HG03159 (cell line): ENCODE measurements around the gene SECISBP2L.
"Not testable (repeated sequence)": the region's sequence is repeated elsewhere in the genome, so short reads cannot be mapped to it uniquely, and the experiment has no call there.

ENCODE experiments used
- ATAC-seq: cut with Tn5 transposase; IDR thresholded peaks from one replicate; pipeline ENCODE4 v1.9.1; 2021; ENCODE audit warnings: mild to moderate bottlenecking, moderate library complexity; ENCODE audit not compliant: unreplicated experiment

SECISBP2L gene

GRCh38 chr15:49046220-49047102, at the start of gene SECISBP2L:
Gene SECISBP2L (minus strand): TSS chr15:49046446. CDS start chr15:49046299, 147 bp downstream.
- peak; percentile 96 for ATAC-seq

DNA sequence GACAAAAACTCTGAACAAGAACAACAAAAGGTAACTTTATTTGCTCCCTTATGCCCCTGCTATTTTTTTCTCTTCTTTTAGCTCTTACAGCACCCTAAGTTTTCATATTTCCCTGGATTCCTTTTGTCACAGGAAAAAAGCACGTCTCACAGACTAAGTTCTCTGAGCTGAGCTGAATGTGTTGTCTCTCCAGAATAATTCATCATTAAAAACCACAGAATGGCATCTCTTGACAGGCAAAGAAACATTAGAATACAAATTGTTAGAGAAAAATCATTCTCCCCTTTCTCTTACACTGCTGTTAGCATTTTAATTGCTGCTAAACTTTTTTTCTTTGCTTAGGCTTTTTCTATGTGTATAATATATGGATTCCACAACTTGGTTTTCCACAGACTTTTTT, 48.7 kb upstream of the SECISBP2L start:
- ATAC-seq, result no peak

GRCh38 chr15:49093252-49094105, 47.2 kb upstream of the SECISBP2L start:
- no peak for ATAC-seq

- ATAC-seq, result no peak
These were observed 42.8 kb upstream of the SECISBP2L start for GRCh38 chr15:49088996-49089395.

GRCh38 chr15:49085696-49086459, 39.6 kb upstream of the SECISBP2L start:
- ATAC-seq, result no peak

DNA sequence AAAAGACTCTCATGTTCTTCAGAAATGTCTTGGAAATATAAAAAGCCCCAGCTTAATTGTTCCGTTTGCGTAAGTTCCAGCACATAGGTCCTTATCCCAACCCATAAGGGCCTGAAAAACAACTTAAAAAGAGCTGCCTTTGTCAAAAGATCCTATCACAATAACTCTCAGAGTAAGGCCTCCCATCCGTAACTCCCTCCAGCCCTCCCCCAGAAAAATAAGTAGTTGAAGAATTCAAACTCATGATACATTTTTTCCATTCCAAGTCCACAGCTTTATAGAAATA, 38.0 kb upstream of the SECISBP2L start:
- no peak for ATAC-seq

DNA sequence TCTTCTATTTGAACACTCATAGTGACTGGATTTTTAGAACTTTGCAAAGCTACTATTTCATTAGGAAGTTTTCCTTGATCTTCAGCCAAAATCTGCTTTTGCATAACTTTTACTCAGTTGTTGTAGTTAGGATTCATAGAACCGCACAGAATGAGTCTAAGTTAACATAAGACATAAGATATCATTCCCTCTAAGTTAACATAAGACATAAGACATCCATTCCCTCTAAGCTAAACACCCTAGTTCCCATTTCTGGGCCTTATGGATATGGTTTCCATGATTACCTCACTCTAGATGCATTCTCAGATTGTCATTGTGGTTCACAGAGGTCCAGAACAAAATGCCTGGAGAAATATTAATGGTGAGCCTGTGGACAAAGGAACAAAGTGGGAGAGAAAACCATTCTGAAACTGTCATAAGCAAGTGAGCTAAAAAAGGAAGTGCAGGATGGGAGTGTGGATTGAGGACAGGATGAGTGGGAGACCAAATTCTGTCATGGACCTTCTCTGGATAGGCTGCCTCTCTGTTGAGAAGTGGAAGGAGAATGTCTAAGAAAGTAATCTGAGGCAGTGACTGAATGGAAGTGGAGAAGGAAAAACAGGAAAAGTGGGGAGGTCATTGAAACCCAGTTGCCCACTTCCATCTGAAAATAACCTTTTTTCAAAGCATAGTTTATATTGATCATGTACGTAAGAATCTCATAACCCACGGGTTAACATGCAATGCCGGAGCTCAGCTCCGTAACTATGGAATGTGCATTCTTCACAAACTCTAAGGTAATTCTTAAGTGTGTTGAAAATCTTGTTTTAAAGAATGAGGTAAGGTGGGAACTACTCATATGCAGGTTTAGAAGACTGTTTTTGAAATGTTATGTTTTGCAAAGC, 37.4 kb upstream of the SECISBP2L start:
- no peak for ATAC-seq

DNA sequence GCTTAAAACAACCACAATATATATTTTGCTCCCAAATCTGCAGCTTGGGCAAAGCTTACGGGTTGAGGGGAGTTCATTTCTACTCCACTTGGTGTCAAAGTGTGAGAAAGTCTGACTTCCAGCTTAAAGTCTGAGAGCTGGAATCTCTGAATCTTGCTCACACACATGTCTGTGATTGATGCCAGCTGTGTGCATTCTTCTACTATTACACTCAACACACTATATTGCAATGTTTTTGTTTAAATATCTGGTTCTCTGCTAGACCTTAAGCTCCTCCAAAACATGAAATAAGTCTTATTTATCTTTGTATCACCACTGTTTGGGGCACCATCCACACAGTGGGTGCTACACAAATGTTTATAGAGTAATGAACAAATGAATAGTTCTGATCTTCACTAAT, 36.7 kb upstream of the SECISBP2L start:
- no peak for ATAC-seq

- no peak for ATAC-seq
These were observed 33.2 kb upstream of the SECISBP2L start for GRCh38 chr15:49079340-49080039.

GRCh38 chr15:49075881-49076280, 29.6 kb upstream of the SECISBP2L start:
- no peak for ATAC-seq

GRCh38 chr15:49074589-49075287, 28.5 kb upstream of the SECISBP2L start:
- not testable (repeated sequence) for ATAC-seq

- ATAC-seq, result no peak
These were observed 20.1 kb upstream of the SECISBP2L start for GRCh38 chr15:49066372-49066771.

DNA sequence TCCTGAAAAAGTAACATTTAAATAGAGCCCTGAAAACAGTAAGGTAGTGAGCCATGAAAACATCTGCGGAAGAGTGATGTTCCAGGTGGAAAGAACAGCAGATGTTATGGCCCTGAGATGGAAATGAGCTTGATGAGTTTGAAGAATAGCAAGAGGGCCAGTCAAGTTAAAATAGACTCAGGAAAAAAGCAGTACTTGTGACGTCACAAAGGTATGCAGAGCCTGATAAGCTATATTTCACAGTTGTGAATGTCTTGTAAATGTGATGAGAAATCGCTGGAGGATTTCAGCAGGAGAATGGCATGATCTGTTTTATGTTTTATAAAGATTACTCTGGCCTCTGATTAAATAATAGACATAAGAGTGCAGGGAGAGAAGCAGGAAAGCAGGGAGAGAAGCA, 18.6 kb upstream of the SECISBP2L start:
- no peak for ATAC-seq

DNA sequence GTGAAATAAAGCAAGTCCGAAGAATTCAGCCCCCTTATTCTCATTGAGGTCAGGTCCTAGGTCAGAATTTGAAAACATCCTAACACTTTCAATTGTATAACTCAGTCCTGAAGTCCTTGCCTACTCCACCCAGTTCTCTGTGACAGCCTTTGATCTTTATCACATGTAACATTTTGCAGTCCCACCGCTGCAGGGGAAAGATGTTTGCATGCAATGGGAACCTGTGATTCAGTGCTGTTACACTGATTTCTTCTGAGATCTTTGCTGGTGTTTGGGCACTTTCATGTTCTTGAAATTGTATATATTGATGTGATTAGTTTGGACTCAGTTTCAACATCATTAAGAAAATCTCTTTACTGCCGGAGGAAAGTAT, 18.0 kb upstream of the SECISBP2L start:
- ATAC-seq, result no peak

DNA sequence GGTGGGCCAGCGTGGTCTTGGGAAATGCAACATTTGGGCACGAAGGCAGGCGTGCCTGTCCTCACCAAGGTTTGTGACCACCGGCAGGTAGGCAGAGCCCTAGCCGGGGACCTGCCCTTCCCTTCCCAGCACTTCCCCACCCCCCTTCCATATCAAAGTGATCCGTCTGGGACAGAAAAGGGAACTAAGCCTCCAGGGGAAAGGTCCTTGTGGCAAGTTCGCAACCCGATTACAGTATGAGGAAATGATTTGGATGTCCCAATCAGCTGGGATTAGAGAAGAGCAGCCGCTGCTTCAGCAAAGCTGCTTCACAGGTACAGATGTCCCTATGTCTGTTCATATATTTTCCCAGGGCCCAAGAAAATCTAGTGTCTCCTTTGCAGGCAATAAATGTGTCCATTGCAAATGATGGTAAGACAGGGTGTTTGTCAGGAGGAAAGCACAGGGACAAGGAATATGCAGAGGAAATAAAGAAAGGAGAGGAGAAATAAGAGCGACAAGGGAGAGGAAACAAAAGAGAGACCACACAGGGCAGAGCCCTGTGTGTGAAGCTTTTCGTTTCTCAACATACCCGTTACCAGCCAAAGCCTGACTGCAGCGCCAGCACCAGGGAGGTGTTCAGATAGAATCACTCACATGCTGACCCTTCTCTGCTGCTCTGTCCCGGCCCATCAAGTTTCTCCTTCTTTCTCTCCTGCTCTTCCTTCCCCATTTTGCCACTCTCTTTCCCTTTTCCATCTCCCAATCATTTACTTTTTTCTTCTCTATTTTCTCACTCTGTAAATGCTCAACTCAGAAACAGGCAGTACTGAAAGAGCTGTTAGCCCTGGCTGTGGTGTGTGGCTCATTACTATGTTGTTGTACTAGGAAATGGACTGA, 17.4 kb upstream of the SECISBP2L start:
- ATAC-seq, result no peak

DNA sequence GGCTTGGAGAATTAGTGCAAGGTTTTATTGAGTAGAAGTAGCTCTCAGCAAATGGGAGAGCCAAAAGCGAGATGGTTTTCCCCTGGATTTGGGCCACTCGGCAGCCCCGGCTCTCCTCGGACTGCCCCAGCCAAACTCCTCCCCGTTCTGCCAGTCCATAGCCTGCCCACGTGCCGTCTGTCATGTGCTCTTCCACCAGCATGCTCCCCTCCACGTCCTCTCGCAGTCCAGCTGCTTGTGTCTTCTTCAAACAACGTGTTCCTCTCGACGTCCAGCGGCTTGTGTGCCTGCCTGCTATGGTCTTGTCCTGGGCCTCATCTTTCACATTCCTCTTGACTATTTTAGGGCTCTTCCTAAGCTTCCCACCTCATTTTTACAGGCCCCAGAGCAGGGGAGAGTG, 16.7 kb upstream of the SECISBP2L start:
- no peak for ATAC-seq

GRCh38 chr15:49060710-49061495, 14.7 kb upstream of the SECISBP2L start:
- ATAC-seq, result no peak
